GM21723 (cell line): Measurements from ENCODE around the gene PPL.
A peak's percentile ranks its signal among the peaks of the same experiment; 100 is the strongest.
"Not testable (repeated sequence)": the region's sequence is repeated elsewhere in the genome, so short reads cannot be mapped to it uniquely, and the experiment has no call there.

Experiments
- ATAC-seq: cut with Tn5 transposase; IDR thresholded peaks from one replicate; pipeline ENCODE4 v1.9.1; 2021; ENCODE audit warnings: mild to moderate bottlenecking, moderate library complexity; ENCODE audit not compliant: unreplicated experiment

PPL gene

GRCh38 chr16:4936991-4937781 lies at the start of gene PPL:
TSS of gene PPL (minus strand) at chr16:4937148. CDS start at chr16:4937045, 103 bp downstream.
- peak; percentile 62 for ATAC-seq

- no peak for ATAC-seq
Measured at GRCh38 chr16:4984174-4984990, 47.4 kb upstream of the PPL start.

GRCh38 chr16:4982056-4982867 lies 45.3 kb upstream of the PPL start:
- ATAC-seq = no peak

- ATAC-seq = no peak
Measured at GRCh38 chr16:4981473-4981872, 44.5 kb upstream of the PPL start.

- ATAC-seq = no peak
Measured at GRCh38 chr16:4980691-4981090, 43.7 kb upstream of the PPL start.

- ATAC-seq = no peak
Measured at GRCh38 chr16:4979736-4980660, 43.0 kb upstream of the PPL start.

- no peak for ATAC-seq
Measured at GRCh38 chr16:4979164-4979563, 42.2 kb upstream of the PPL start.

- ATAC-seq = no peak
Measured at GRCh38 chr16:4976611-4977145, 39.7 kb upstream of the PPL start.

GRCh38 chr16:4976079-4976478 lies 39.1 kb upstream of the PPL start:
- peak; percentile 96 for ATAC-seq

GRCh38 chr16:4972938-4973587 lies 36.1 kb upstream of the PPL start:
- ATAC-seq = no peak

GRCh38 chr16:4970010-4970409 lies 33.1 kb upstream of the PPL start:
- no peak for ATAC-seq

GRCh38 chr16:4968879-4969483 lies 32.0 kb upstream of the PPL start:
- ATAC-seq = no peak

GRCh38 chr16:4968278-4968677 lies 31.3 kb upstream of the PPL start:
- ATAC-seq = not testable (repeated sequence)

- ATAC-seq = no peak
Measured at GRCh38 chr16:4966736-4967453, 29.9 kb upstream of the PPL start.

GRCh38 chr16:4963527-4963926 lies 26.6 kb upstream of the PPL start:
- not testable (repeated sequence) for ATAC-seq

- ATAC-seq = no peak
Measured at GRCh38 chr16:4962716-4963115, 25.8 kb upstream of the PPL start.

- ATAC-seq = no peak
Measured at GRCh38 chr16:4960579-4960978, 23.6 kb upstream of the PPL start.
